Neural progenitor cell (in vitro differentiated cells): ENCODE results near the gene PRCD. TPM values are rescaled to one million over a fixed set of nuclear protein-coding genes. Genes with fewer than 3 reads are reported as not detected.

Experiments used
- DNase-seq: peaks from one replicate; pipeline ENCODE4 v3.0.0-alpha.2; 2016; ENCODE audit warnings: low spot score
- H2AFZ ChIP-seq: fragments of 200-600 bp; sonication (generic); replicated peaks from 2 replicates; pipeline ENCODE4 v1.6.1; 2016; ENCODE audit warnings: antibody characterized with exemption
- H3F3A ChIP-seq: fragments of 200-600 bp; sonication (generic); 2 replicates; pipeline ENCODE4 v1.6.1; 2016; ENCODE audit warnings: antibody characterized with exemption, low read depth
- H3K27ac ChIP-seq: fragments of 200-600 bp; sonication (generic); 2 replicates; pipeline ENCODE4 v1.5.1; 2016; ENCODE audit warnings: mild to moderate bottlenecking
- H3K27me3 ChIP-seq: fragments of 200-600 bp; sonication (generic); 2 replicates; pipeline ENCODE4 v1.6.1; 2016; ENCODE audit warnings: mild to moderate bottlenecking, moderate library complexity
- H3K36me3 ChIP-seq: fragments of 200-600 bp; sonication (generic); 2 replicates; pipeline ENCODE4 v1.5.1; 2016
- H3K4me1 ChIP-seq: fragments of 200-600 bp; sonication (generic); 2 replicates; pipeline ENCODE4 v1.6.1; 2016; ENCODE audit warnings: mixed run types
- H3K4me2 ChIP-seq: fragments of 200-600 bp; sonication (generic); 2 replicates; pipeline ENCODE4 v1.6.1; 2016
- H3K4me3 ChIP-seq: fragments of 200-600 bp; sonication (generic); 2 replicates; pipeline ENCODE4 v1.5.1; 2016
- H3K79me2 ChIP-seq: fragments of 200-600 bp; sonication (generic); 2 replicates; pipeline ENCODE4 v1.6.1; 2016; ENCODE audit warnings: low read depth
- H3K9ac ChIP-seq: fragments of 200-600 bp; sonication (generic); 2 replicates; pipeline ENCODE4 v1.6.1; 2016
- H3K9me3 ChIP-seq: fragments of 200-600 bp; sonication (generic); 2 replicates; pipeline ENCODE4 v1.5.1; 2016; ENCODE audit warnings: low read depth
- H4K20me1 ChIP-seq: fragments of 200-600 bp; sonication (generic); 2 replicates; pipeline ENCODE4 v1.6.1; 2016; ENCODE audit warnings: low read depth
- H3K27ac Mint-ChIP-seq: 3 replicates; pipeline ENCODE4 v1.8.0; 2021; ENCODE audit warnings: mixed read lengths
- H3K27me3 Mint-ChIP-seq: 2 replicates; pipeline ENCODE4 v1.8.0; 2022; ENCODE audit warnings: low read depth, mild to moderate bottlenecking, inconsistent platforms, moderate library complexity, mixed read lengths; ENCODE audit not compliant: insufficient read depth
- H3K36me3 Mint-ChIP-seq: 3 replicates; pipeline ENCODE4 v1.8.0; 2021; ENCODE audit warnings: mixed read lengths
- H3K4me1 Mint-ChIP-seq: 3 replicates; pipeline ENCODE4 v1.8.0; 2021; ENCODE audit warnings: mixed read lengths
- H3K4me3 Mint-ChIP-seq: 3 replicates; pipeline ENCODE4 v1.8.0; 2021; ENCODE audit warnings: mild to moderate bottlenecking, moderate library complexity, mixed read lengths
- H3K9me3 Mint-ChIP-seq: 3 replicates; pipeline ENCODE4 v1.8.0; 2020; ENCODE audit warnings: mixed read lengths
- CTCF ChIP-seq: fragments of 200-600 bp; sonication (generic); IDR thresholded peaks from 2 replicates; pipeline ENCODE4 v1.5.1; 2017; ENCODE audit warnings: antibody characterized with exemption, mild to moderate bottlenecking
- EZH2 ChIP-seq: fragments of 200-600 bp; sonication (generic); IDR thresholded peaks from 2 replicates; pipeline ENCODE4 v1.6.1; 2017; ENCODE audit warnings: antibody characterized with exemption, mild to moderate bottlenecking, moderate library complexity
- EZH2phosphoT487 ChIP-seq: fragments of 200-600 bp; sonication (generic); IDR thresholded peaks from 2 replicates; pipeline ENCODE4 v1.6.1; 2017; ENCODE audit warnings: antibody characterized with exemption
- total RNA-seq: library from RNA; depleted of rRNA; stranded (reverse); fragments of >200 nt; gene quantifications from 2 replicates; pipeline ENCODE4 v1.2.3, GENCODE V29; 2015; ENCODE audit warnings: low replicate concordance

The PRCD gene
- total RNA-seq = 0.09 TPM in 1 of 2 replicates, not detected in the other

GRCh38 chr17:76539631-76540271 lies at the start of gene PRCD:
Gene PRCD, plus strand, starts transcription at chr17:76540044. Its CDS starts 98 bp downstream, at chr17:76540142.
- Histone ChIP-seq H3K9me3 (no peaks in the 10 kb centered on the region), H3K4me1 (peaks cover 33% of the 10 kb centered on the region), H3F3A (peaks cover 29% of the 10 kb centered on the region), H3K4me3 (peak within 1 kb of the TSS; percentile 39), H3K4me2 (peak within 1 kb of the TSS; percentile 81), H3K27me3 (peaks cover 69% of the 10 kb centered on the region), H3K36me3 (no peaks in the 10 kb centered on the region), H2AFZ (no peak within 1 kb of the TSS), H4K20me1 (peaks cover 3% of the 10 kb centered on the region), H3K9ac (no peak within 1 kb of the TSS), H3K79me2 (no peaks in the 10 kb centered on the region), H3K27ac (no peak within 1 kb of the TSS)
- peak; percentile 47 for DNase-seq
- Mint-ChIP-seq H3K9me3 (no peaks in the 10 kb centered on the region), H3K4me3 (peak within 1 kb of the TSS; percentile 82), H3K27me3 (peaks cover 34% of the 10 kb centered on the region), H3K4me1 (peaks cover 63% of the 10 kb centered on the region), H3K27ac (peak within 1 kb of the TSS; percentile 94), H3K36me3 (no peaks in the 10 kb centered on the region)
- no peak for TF ChIP-seq EZH2phosphoT487
- TF ChIP-seq CTCF = peak; percentile 22

GRCh38 chr17:76490112-76490710 lies 49.6 kb upstream of the PRCD start:
- H3K4me3 ChIP-seq = no peak overlapping the region
- H3K27me3 Mint-ChIP-seq = peaks cover 8% of the 10 kb centered on the region
- no peak overlapping the region for H3K27ac Mint-ChIP-seq
- no peaks in the 10 kb centered on the region for H3K36me3 Mint-ChIP-seq
- H3K4me2 ChIP-seq = no peak overlapping the region
- no peak overlapping the region for H3K4me3 Mint-ChIP-seq
- H4K20me1 ChIP-seq = no peaks in the 10 kb centered on the region
- no peak for TF ChIP-seq EZH2
- no peak for TF ChIP-seq EZH2phosphoT487
- TF ChIP-seq CTCF = no peak
- H3F3A ChIP-seq = no peaks in the 10 kb centered on the region
- no peak overlapping the region for H3K27ac ChIP-seq
- no peaks in the 10 kb centered on the region for H3K9me3 ChIP-seq
- peaks cover 14% of the 10 kb centered on the region for H3K4me1 ChIP-seq
- H2AFZ ChIP-seq = no peak overlapping the region
- H3K36me3 ChIP-seq = no peaks in the 10 kb centered on the region
- no peaks in the 10 kb centered on the region for H3K9me3 Mint-ChIP-seq
- no peaks in the 10 kb centered on the region for H3K27me3 ChIP-seq
- no peak for DNase-seq
- H3K4me1 Mint-ChIP-seq = peaks cover 16% of the 10 kb centered on the region
- no peaks in the 10 kb centered on the region for H3K79me2 ChIP-seq
- no peak overlapping the region for H3K9ac ChIP-seq

GRCh38 chr17:76491271-76492122 lies 48.3 kb upstream of the PRCD start:
- Histone ChIP-seq H3K4me1 (peaks cover 14% of the 10 kb centered on the region), H3F3A (no peaks in the 10 kb centered on the region), H3K27ac (no peak overlapping the region), H3K4me3 (no peak overlapping the region), H3K36me3 (no peaks in the 10 kb centered on the region), H2AFZ (no peak overlapping the region), H3K9me3 (no peaks in the 10 kb centered on the region), H3K27me3 (no peaks in the 10 kb centered on the region), H3K79me2 (no peaks in the 10 kb centered on the region), H3K9ac (no peak overlapping the region), H4K20me1 (no peaks in the 10 kb centered on the region), H3K4me2 (no peak overlapping the region)
- H3K36me3 Mint-ChIP-seq = no peaks in the 10 kb centered on the region
- H3K4me1 Mint-ChIP-seq = peaks cover 12% of the 10 kb centered on the region
- H3K27ac Mint-ChIP-seq = no peak overlapping the region
- peaks cover 8% of the 10 kb centered on the region for H3K27me3 Mint-ChIP-seq
- no peak overlapping the region for H3K4me3 Mint-ChIP-seq
- no peak for DNase-seq
- no peaks in the 10 kb centered on the region for H3K9me3 Mint-ChIP-seq
- TF ChIP-seq EZH2 (no peak), EZH2phosphoT487 (no peak), CTCF (no peak)
